Activated T-helper 1 cell treated with Interleukin-2 at 50 U/mL for 16 hours (primary cell): Measurements from ENCODE around the gene BTBD9.

Source experiments
- DNase-seq: peaks from one replicate; pipeline ENCODE4 v3.0.0-alpha.2; 2020; ENCODE audit warnings: low read depth

Gene BTBD9

DNA sequence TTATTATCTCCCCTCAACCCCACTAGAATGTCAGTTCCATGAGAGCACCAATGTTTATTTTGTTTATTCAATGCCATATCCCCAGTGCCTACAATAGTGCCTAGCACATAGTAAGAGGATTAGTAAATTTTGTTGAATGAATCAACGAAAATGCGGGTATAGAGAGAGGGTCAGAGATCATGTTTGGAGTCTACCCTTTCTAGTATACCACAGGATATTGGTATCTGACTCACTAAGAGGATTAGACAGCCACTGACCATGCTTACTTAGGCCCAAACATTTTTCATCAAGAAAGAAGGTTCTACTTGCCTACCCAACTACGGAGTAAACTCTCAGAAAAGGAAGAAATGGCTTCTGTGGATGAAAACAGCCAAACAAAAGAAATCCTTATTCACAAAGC lies 356.8 kb downstream of the BTBD9 start:
- no peak for DNase-seq

DNA sequence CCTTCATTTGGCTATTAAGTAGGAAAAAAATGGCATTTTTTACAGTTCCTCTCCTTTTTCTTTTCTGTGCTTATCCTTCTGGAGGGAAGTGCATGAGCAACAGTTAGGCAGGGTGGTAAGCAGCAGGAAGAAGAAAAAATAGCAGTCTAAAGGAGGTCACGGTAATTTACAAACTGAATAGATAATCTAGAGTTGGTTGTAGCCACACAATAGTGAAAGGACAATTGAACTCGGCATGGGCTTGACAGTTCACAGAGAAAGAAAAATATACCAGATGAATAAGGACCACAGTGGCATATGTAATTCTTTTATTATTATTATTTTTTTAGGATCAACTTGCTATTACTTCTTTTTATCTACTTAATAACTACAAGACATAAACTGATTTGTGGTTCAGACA lies 358.6 kb downstream of the BTBD9 start:
- DNase-seq: no peak

DNA sequence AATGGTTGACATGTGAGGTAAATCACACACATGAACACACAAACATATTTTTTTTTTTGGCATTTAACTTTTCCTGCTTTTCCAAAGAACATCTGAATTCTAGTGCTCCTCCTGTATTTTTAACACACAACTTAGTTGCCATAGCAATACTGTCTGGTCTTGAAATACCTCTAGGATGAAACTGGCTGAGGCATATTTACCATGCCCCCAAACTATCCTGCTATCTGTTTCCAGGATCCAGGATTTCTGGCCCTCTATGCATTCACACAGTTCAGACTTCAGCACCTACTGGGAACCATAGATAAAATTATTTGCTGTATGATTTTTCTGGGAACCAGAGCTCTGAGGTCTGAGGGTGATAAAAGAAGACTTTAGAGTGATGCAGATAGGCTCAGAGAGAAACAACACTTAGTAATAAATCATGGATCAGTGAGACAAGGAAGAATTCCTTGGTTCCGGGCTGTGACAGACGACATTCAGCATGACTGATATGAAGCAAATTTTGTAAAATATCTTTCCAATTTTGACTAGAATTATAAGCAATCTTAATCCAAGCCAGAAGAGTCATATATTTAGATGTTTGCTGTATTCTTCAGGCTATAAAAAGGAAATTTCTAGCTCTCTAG lies 359.7 kb downstream of the BTBD9 start:
- DNase-seq: no peak

DNA sequence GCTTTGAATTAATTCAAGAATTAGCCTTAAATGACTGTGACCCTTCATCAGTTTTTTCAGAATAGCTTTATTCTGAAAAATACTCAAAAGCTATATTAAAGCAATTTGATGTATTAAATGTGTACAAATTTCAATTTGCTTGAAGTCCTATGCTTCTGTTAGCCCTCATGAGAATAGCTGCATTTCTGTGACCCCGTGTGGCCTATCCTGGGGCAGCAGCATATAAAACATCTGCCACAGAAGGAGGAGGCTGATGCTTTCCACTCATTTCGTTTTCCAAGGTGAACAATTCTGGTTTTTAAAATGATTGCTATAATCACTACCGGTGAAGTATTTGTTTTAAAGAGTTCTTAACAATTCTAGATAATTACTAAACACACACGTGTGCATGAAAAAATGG lies 360.3 kb downstream of the BTBD9 start:
- DNase-seq: no peak

DNA sequence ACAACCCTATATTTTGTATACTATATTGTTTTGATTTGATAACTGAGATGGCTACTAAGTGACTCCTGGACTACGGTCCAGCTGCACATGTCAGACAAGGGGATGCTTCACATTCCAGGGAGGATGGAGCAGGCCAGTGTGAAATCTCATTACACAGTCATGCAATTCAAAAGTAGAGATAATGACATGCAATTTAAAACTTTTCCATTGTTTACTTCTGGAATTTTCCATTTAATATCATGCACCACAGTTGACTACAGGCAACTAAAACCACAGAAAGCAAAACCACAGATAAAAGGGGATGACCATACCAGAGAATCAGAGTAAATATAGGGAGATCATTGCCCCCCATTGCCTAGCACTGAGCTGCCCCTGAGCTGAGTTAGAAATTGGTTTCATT lies 366.4 kb downstream of the BTBD9 start:
- DNase-seq: no peak

DNA sequence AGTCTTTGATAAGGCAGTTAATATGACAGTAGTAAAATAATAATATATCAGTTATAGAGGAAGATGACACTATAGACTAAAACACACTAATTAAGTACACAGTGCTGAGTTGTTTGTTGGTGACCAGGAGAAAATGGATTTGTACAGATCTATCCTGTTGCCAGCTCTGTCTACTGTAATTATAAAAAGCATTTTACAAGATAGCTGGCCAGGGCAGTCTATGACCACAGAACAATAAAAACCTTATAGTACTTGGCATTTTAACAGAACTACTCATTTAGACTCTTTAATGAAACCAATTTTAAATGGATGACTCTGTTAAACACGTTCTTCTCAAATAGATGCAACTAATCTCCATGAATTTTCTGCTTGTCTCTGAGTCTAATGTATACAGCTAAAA lies 367.5 kb downstream of the BTBD9 start:
- DNase-seq: no peak

DNA sequence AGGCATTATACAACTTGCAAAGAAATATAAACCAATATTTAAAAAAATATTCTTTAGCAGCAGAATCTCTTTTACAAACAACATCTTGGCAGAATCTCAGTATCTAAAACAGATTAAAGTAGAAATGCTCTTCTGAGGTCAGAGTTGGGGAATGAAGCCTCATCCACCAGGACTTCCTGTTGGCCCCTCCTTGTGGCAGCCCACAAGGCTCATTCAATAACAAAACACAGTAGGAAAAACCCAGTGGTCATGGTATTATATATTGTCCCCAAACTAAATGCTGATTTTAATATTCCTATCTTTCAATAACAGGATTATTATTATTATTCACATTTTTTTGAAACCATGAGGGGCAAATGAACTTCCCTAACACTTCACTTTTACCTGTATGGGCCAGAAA lies 368.6 kb downstream of the BTBD9 start:
- DNase-seq: no peak

DNA sequence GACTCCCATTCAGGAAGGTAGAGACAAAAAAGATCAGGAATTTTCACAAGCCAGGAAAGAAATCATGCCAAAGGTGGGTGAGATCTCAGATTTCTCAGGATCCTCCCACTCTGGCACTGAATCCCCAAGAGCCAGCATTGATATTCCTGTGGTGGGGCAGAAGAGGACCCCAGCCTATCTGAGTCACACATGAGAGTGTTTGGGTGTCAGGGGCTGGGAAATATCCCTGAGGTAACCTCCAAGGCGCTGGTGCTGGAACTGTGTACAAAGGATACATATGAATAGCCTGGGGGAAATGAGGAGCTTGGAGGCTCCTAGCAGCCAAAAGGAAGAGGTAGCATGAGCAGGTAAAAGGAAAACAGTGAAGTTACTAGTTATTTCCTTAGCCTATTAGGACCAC lies 369.4 kb downstream of the BTBD9 start:
- no peak for DNase-seq

DNA sequence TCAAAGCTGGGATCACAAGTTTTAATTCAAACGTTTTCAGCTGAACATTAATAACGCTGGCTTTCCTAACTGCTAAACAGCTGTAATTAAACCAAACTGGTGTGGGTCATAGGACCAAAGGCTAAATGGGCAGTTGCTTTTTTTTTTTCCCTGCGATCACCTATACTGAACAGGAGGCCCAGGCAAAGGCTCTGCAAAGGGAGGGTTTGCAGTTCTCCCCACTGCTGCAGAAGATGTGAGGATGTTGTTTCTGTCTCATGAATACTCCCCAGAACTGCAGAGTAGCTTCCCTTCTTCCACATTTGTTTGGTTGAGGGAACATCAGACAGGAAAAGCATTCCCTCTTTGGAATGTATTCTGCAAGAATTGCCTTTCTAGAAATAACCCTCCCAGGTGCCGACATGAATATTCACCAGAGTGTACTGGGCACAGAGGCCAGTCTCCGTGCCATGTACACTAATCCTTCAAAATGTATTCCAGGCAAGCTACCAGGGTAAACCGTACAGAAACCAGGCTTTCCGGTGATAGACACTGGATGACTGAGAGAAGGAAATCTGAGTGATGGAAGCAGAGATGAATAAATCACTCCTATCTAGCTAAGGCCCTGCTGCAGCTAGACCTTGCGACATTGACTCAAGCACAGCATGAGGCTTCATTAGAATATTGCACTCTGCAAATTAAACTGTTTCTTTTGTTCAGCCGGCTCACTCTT lies 370.1 kb downstream of the BTBD9 start:
- no peak for DNase-seq

DNA sequence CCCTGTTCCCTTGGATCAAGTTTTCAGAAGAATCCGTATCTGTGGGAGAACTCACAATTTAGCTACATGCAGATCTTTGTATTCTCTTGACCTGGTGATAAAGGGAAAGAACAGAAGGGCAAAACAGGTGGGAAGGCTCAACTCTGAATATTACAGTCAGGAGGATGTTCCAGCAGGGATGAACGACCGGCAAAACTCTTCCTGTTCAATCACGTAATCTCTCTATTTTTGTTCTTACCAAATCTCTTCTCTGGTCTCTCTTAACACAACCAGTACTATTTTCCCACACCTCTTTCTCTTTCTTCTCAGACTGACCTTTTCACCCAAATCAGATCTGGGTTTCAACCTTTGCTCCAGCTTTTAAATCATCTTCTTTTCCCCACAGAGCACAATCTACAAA lies 371.4 kb downstream of the BTBD9 start:
- DNase-seq: no peak

DNA sequence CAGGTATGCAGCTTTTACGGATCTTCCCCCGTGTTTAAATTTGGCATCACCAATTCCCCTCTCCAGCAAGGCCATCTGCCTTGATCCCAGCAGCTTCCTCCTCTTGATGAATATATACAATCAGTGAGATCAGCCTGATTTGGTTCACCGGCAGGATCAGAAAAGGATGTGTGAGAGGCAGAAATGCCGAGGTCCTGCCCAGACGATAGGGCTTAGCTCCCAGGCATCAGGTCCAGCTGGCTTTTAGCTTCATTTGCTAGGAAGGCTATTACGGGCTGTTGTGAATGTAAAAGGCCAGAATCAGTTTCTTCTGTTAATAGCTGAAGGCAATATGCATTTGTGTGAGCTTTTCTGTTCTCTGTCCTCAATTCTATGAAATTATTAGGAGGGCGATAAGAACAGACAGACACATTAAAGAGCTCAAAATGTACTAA lies 372.8 kb downstream of the BTBD9 start:
- no peak for DNase-seq

DNA sequence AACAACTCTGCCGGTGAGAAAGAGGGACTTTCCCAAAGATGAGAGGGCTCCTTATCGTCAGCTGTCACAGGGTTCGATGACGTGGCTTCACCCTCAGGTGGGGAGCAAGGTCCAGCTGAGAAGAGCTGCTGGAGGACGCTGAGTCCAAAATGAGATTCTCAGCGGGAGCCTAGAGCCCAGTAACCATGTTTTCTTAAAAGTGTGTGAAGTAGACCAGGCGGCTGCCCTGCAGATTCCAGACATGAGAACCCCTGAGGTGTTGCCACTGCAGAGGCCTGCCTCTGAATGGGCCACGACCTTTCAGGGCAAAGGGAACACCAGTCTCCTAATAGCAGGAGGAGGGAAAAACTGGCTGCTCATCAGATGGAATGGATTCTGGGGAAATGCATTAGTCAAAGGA lies 375.1 kb downstream of the BTBD9 start:
- no peak for DNase-seq

DNA sequence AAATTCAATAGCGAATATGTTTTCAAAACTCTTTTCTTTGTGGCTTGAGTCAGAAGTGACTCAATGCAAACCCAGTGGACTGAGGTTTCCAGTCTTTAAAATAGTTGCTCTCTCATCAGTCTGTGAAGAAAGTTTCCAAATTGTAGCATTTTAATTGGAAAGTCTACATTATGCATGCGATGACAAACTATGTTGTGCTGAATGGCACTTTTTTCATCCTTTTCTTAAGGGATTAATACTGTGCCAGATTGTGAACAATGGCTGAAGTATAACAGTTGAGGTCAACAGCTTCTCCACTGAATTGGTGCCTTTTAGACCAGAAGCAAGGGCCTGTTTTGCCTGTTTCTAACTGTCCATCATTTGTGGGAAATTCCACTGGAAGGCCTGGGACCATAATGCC lies 377.1 kb downstream of the BTBD9 start:
- no peak for DNase-seq

DNA sequence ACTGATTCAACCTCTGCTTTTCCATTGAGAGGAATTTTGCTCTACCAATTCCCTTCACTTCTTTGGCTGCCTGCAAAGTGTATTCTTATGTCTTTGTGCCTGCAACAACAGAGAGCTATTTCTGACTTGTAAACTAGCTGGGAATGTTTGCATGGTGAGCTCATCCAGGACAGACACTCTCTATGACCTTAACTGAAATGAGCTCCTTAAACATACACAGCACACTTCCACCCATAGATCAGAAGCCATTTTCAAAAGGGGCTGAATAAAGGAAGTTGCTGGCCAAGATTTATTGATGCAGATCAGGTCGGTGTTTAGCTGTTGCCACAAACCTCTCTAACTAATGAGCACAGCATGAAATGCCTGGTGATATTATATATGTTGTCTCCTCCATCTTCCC lies 377.7 kb downstream of the BTBD9 start:
- DNase-seq: no peak

DNA sequence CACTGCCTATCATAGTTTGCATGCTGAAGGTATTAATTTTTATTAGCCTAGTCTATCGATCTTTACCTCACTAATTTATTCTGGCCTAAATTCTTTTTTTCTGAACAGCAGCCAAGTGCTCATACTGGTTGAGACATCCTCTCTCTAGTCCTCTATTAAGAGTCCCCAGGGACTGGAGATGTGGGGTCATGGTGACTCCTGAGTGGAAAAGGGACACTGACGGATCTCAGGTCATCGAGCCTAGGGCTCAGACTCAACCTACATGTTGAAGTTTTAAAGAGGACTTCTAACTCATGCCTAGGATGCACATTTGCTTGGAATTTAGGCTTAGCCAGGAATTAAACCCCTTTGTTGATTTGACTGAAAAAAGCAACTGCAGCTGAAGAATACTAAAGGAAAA lies 378.1 kb downstream of the BTBD9 start:
- DNase-seq: no peak

DNA sequence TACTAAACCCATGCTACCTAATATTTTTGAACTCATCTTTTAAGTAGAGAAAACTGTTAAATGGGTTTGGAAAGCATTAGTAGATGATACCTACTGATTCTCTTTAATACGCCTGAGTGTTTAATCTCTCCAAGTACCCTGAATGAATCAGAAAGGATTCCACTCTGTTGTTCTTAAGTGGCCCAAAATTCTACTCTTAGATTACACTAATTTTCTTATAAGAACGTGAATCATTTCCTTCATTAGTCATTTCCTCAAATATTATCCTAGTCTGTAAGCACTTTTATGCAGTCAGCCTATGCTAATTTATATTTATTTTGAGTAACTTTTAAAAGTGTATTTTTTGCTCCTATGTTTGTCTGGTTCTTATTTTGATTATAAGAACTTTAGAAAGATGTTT lies 380.0 kb downstream of the BTBD9 start:
- DNase-seq: no peak

DNA sequence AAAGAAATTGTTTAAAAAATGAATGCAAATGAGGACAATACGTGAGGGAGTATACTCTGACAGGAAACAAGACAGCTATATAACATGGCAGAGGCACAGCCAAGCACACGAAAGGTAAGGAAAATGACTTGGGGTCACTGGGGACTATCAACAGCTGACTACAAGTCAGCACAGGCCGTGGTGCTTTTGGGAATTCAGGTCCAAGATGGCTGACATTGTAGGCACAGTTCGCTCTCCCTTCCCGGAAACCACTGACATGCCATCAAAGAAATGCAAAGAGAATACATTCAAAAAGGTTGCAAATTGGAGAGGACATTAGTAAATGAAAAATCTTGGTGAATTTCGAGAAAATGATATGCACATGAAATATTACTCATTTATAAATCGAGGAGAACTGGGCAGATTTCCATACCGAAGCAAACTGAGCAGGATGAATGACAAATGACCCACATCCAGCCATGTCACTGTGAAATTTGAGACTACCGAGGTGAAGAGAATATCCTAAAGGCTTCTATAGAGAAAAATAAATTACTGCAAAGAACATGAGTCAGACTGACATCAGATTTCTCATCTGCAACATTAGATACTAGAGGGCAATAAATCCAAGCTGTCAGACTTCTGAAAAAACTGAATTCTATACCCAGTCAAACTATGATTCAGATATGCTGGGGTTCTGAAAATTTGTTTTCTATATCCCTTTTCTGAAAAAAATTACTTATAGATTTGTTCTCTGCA lies 391.1 kb downstream of the BTBD9 start:
- DNase-seq: no peak

DNA sequence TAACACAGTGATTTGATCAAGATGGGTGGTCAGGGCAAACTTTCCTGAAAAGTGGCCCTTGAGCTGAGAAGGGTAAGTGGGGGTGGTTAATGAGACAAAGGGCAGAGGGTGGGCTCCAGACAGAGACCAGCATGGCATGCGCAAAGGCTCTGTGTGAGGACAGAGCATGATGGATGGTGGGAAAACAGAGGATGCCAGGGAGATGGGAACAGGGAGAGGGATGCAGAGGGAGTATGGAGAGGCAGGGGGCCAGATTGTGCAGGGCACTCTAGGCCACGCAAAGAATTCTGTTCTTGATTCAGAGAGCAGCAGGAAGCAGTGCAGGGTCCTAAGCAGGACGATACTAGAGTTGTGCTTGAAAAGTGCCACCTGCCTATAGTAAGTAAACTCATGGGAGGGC lies 394.4 kb downstream of the BTBD9 start:
- DNase-seq: no peak

DNA sequence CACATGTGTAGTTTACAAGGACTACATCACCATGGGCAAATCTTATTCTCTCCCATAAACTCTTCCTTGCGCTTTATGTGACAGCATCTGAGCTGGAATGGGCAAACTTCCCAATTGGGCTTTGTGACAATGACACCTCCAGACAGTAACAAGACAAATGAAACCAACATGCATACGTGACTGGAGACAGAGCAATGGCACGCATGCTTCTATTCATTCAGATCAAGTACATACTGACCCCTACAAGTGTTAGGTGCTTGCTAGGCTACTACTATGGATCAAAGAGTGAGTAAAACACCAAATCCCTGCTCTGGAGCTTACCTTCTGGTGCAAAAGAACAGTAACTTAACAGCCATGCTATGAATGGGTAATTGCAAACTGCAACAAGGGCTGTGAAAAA lies 394.9 kb downstream of the BTBD9 start:
- DNase-seq: no peak

DNA sequence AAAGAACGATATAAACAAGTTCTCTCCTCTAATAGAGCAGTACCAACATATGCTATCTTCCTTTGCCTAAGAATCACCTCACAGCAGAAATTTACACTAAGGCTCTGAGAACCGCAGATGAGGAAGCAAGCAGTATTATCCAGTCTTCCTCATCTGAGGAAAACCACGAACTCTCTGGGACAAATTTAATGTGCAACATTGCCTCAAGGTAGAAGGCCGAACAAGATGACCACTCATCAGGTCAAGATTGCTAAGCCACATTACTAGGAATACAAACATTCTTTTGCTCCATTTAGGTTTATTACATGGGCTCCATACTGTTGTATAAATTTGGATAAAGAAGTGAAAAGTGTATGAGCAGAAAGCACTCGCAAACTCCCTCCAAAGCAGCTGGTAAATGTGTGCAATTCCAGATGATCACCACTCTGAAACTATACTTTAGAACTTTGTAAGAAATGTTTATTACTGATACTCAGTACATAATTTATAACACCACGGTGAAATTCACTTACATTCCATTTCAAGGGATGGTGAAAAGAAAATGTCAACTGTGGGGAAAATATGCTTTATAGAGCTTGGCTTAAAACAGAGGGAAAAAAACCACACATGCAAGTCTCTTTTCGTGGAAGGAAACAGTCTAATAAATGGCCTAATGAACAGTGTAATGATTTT lies 398.4 kb downstream of the BTBD9 start:
- DNase-seq: no peak

DNA sequence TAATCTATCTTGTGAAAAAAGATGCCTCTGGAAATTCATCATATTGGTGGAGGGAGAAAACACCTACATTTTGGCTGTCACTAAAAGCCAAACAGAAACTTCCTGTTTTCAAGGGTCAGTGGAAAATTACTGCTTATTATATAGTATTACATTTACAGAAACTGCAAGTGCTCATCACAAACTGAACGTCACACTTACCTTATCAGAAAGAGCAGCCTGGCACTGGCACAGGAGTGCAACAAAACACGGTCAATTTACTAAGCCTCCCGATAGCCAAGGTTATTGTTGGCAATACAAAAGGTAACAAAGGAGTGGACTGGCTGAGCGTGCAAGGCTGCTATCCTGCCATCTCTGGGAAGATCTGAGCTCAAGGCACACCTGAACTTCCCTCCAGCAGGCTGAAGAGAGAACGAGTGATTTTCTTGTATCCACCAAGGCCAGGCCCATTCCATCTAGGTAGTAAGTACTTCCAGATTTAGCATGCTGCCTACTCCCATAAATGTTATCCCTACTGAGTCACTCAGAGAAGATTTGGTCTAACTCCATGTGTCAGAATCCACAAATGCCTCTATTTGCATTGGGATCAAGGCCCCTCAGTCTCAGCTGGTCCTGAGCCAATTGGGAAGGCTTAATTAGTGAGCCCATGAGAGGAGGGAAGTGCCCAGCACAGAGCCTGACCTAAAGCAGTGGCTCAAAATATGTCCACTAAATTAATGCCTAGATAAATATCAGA lies 399.8 kb downstream of the BTBD9 start:
- no peak for DNase-seq

DNA sequence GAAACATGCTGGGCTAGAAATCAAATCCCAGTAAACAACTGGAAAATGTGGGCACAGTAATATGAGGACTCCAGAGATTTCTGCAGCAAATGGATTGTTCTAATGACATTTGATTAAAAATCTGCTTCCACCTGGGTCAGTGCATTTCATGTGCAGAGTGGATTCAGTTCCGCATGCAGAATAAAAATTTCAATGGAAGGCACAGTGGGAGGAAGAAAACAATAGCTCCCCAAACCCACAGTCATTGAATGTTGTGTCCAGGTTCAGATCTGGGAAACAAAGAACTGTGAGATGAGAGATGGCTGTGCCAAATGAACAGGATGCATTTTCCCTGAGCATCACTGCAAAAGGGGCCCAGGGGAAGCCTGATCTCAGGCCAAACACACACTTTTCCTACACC lies 403.1 kb downstream of the BTBD9 start:
- DNase-seq: no peak
